ENCODE data around the gene SLC2A3. TPM values are rescaled to one million over a fixed set of nuclear protein-coding genes. Genes with fewer than 3 reads are reported as not detected.
"Not testable (repeated sequence)": the region's sequence is repeated elsewhere in the genome, so short reads cannot be mapped to it uniquely, and the experiment has no call there.

The SLC2A3 gene
- total RNA-seq, 2 donors from 2014 or later: 312 to 509 TPM

DNA sequence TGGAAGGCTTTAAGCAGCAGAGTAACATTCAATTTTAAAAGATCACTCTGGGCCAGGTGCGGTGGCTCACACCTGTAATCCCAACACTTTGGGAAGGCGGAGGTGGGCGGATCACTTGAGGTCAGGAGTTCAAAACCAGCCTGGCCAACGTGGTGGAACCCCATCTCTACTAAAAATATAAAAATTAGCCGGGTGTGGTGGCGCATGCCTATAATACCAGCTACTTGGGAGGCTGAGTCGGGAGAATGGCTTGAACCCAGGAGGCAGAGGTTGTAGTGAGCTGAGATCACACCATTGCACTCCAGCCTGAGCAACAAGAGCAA is 17.8 kb downstream of the SLC2A3 start:
- Mint-ChIP-seq H3K36me3 (ENCODE audit: insufficient read depth in 2 of 2) (peaks cover 5 to 34% of the 10 kb centered on the region in 2 donors), H3K27ac (peak overlapping the region; percentile 94), H3K4me1 (ENCODE audit: low read depth) (peaks cover 50% of the 10 kb centered on the region)
- ATAC-seq (replicated peaks in 1 of 2); H3K4me3 Mint-ChIP-seq; H3K9me3 Mint-ChIP-seq; DNase-seq; H3K27me3 Mint-ChIP-seq (ENCODE audit: low read depth): not testable (repeated sequence)

DNA sequence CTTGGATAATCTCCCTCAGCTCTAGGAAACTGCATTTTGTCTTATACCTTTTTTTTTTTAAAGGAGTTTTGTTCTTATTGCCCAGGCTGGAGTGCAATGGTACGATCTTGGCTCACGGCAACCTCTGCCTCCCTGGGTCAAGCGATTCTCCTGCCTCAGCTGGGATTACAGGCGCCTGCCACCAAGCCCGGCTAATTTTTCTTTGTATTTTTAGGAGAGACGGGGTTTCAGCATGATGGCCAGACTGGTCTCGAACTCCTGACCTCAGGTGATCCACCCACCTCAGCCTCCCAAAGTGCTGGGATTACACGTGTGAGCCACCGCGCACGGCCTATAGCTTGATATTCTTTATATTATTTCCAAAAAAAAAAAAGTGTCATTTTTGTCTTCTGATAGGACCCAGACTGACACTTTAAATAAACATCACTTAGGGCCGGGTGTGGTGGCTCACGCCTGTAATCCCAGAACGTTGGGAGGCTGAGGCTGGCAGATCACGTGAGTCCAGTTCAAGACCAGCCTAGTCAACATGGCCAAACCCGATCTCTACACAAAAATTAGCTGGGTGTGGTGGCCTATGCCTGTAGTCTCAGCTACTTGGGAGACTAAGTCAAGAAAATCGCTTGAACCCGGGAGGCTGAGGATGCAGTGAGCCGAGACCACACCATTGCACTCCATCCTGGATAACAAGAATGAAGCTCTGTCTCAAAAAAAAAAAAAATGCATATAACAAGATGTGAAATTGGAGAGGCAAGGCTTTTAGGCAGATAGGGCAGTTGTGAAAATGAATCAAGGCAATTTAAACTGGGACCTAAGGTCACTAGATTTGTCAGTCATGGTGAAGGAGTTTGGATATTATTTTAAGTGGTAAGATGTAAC is 18.4 kb downstream of the SLC2A3 start:
- H3K27ac Mint-ChIP-seq: peak overlapping the region; percentile 40
- H3K27me3 Mint-ChIP-seq (ENCODE audit: low read depth): no peaks in the 10 kb centered on the region
- no peak overlapping the region for H3K4me3 Mint-ChIP-seq
- ATAC-seq (replicated peaks in 1 of 2): no peak
- DNase-seq: no peak
- peaks cover 50% of the 10 kb centered on the region for H3K4me1 Mint-ChIP-seq (ENCODE audit: low read depth)
- peaks cover 4 to 30% of the 10 kb centered on the region in 2 donors for H3K36me3 Mint-ChIP-seq (ENCODE audit: insufficient read depth in 2 of 2)
- no peaks in the 10 kb centered on the region for H3K9me3 Mint-ChIP-seq

DNA sequence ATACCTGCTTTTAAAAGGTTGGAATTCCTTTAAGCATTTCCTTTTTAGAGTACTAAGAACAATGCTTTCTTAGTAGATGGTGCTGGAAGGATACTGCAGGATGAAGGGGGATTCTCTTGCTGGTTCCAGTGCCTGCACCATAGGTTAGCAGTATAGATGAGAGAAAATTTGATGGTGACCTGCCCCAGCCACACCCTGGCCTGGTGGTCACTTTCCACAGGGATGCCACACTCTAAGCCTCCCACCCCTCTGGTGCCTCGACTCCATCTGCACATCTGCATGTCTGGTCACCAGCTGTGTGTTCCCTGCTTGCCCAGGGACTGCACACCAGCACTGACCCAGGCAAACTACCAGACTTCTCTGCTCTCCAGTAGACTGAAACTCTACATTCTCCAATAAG is 19.1 kb downstream of the SLC2A3 start:
- peaks cover 2 to 25% of the 10 kb centered on the region in 2 donors for H3K36me3 Mint-ChIP-seq (ENCODE audit: insufficient read depth in 2 of 2)
- no peak for DNase-seq
- H3K27me3 Mint-ChIP-seq (ENCODE audit: low read depth): no peaks in the 10 kb centered on the region
- H3K4me3 Mint-ChIP-seq: peak overlapping the region; percentile 30 to 32
- peak overlapping the region; percentile 40 for H3K27ac Mint-ChIP-seq
- ATAC-seq (replicated peaks in 1 of 2): peak in 1 of 2 donors; percentile 23
- peaks cover 46% of the 10 kb centered on the region for H3K4me1 Mint-ChIP-seq (ENCODE audit: low read depth)
- no peaks in the 10 kb centered on the region for H3K9me3 Mint-ChIP-seq

DNA sequence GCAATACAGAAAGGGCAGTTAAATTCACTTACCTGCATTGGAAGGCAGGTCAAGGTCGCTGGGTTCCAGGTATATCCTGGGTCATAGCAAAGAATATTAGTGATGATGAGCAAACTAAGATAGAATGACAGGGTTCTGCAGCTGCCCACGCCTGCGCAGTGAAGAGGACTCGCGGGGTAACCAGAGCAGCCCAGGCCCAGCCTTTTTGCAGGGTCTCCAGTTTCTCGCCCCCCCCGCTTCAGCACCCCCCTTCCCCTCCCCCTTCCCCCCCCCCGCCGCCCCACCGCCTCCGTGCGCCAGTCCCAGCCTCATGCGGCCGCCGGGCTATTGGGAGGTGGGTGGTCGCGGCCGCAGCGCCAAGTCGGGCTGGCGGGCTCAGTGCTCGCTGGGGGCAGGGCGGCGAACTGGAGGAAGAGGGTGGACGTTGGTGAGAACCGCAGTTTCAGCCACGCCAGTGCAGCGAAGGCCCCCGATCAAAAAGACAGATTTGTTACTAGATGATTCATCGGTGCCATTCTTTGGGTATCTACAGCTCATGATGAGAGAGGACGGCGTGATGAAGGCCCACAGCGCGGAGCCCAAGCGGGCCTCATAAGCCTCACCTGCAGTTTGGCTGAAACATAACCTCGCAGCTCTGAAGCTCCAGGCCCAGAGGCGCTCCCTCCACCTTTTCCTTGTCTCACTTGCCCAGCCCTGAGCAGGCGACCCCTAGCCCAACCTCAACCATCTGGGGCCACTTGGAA is 20.2 kb downstream of the SLC2A3 start:
- Mint-ChIP-seq H3K27me3 (ENCODE audit: low read depth) (no peaks in the 10 kb centered on the region), H3K36me3 (ENCODE audit: insufficient read depth in 2 of 2) (peaks cover 0 to 18% of the 10 kb centered on the region in 2 donors), H3K27ac (no peak overlapping the region), H3K9me3 (no peaks in the 10 kb centered on the region), H3K4me1 (ENCODE audit: low read depth) (peaks cover 38% of the 10 kb centered on the region), H3K4me3 (peak overlapping the region in 1 of 2 donors; percentile 32)
- DNase-seq (peak; percentile 29 to 56), ATAC-seq (replicated peaks in 1 of 2) (peak; percentile 50 to 71)

DNA sequence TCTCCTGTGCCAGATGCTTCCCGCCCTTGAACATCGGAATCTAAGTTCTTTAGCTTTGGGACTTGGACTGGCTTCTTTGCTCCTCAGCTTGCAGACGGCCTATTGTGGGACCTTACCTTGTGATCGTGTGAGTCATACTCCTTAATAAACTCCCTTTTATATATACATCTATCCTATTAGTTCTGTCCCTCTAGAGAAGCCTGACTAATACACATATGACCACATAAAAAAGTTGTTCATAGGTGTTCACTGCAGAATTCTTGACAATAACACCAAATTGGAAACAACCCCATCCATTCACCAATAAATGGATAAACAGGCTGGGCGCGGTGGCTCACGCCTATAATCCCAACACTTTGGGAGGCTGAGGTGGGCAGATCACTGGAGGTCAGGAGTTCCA is 25.9 kb downstream of the SLC2A3 start:
- DNase-seq; H3K4me3 Mint-ChIP-seq; ATAC-seq (replicated peaks in 1 of 2); H3K36me3 Mint-ChIP-seq (ENCODE audit: insufficient read depth in 2 of 2); H3K4me1 Mint-ChIP-seq (ENCODE audit: low read depth); H3K9me3 Mint-ChIP-seq; H3K27me3 Mint-ChIP-seq (ENCODE audit: low read depth); H3K27ac Mint-ChIP-seq: not testable (repeated sequence)

DNA sequence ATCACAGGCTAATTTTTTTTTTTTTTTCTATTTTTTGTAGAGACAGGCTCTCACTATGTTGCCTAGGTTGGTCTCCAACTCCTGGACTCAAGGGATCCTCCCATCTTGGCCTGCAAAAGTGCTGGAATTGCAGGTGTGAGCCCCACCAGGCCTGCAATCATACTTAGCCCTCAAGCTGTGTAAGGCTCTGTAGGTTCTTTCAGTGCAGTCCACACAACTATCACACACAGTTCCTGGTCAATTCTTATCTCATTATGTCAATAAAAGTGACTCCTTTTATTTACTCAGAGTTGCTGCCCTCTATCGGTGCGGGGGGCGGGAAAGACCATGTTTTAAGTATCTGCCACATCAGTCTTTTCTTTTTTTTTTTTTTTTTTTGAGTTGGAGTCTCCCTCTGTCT is 29.0 kb downstream of the SLC2A3 start:
- H3K9me3 Mint-ChIP-seq: no peaks in the 10 kb centered on the region
- no peak overlapping the region for H3K4me3 Mint-ChIP-seq
- H3K36me3 Mint-ChIP-seq (ENCODE audit: insufficient read depth in 2 of 2): no peaks in the 10 kb centered on the region
- H3K27ac Mint-ChIP-seq: no peak overlapping the region
- H3K27me3 Mint-ChIP-seq (ENCODE audit: low read depth): no peaks in the 10 kb centered on the region
- no peaks in the 10 kb centered on the region for H3K4me1 Mint-ChIP-seq (ENCODE audit: low read depth)
- ATAC-seq (replicated peaks in 1 of 2): peak; percentile 14 to 15
- peak in 1 of 2 donors; percentile 29 for DNase-seq

DNA sequence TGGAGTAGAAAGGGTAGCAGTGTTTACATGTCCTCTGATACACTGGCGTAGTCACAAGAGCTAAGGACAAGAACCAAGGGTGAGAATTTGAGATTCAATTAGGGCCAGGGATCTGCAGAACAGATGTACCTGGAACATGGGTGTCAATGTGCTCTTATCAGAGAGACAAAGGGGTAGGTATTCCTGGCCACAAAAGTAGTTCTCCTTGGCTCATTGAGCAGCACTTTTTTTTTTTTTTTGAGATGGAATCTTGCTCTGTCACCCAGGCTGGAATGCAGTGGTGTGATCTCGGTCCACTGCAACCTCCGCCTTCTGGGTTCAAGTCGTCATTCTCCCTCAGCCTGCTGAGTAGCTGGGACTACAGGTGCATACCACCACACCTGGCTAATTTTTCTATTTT is 29.7 kb downstream of the SLC2A3 start:
- H3K9me3 Mint-ChIP-seq; H3K4me1 Mint-ChIP-seq (ENCODE audit: low read depth); H3K27ac Mint-ChIP-seq: not testable (repeated sequence)

DNA sequence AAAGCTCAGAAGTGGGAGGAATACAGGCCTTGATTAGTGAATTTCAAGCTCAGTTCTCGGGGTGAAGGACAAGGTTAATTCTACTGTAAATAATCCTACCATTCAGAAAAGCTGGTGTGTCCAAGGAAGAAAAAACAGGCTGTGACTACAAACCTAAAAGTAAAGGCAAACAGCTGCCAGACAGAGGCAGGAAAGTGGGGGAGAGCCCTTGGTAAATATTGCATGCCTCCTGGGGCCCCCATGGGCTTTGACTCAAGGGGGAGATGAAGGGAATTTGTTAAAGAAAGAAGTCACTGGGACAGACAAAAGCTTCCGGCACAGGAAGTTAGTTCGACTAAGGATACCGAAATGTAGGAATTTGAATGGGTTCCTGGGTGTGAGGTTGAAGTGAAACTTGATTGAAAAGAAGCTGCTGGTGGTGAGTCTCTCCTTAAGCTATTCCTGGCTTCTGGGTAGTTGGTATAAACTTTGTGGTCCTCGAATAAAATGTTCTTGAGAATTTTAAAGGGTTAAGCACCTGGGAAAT is 30.3 kb downstream of the SLC2A3 start:
- H3K27ac Mint-ChIP-seq; H3K4me1 Mint-ChIP-seq (ENCODE audit: low read depth); DNase-seq; H3K27me3 Mint-ChIP-seq (ENCODE audit: low read depth); H3K4me3 Mint-ChIP-seq; H3K9me3 Mint-ChIP-seq; ATAC-seq (replicated peaks in 1 of 2); H3K36me3 Mint-ChIP-seq (ENCODE audit: insufficient read depth in 2 of 2): not testable (repeated sequence)

More for the DNA sequence above, 29.7 kb downstream of the SLC2A3 start:
- not testable (repeated sequence) for DNase-seq; H3K27me3 Mint-ChIP-seq (ENCODE audit: low read depth); H3K4me3 Mint-ChIP-seq; H3K36me3 Mint-ChIP-seq (ENCODE audit: insufficient read depth in 2 of 2); ATAC-seq (replicated peaks in 1 of 2)

DNA sequence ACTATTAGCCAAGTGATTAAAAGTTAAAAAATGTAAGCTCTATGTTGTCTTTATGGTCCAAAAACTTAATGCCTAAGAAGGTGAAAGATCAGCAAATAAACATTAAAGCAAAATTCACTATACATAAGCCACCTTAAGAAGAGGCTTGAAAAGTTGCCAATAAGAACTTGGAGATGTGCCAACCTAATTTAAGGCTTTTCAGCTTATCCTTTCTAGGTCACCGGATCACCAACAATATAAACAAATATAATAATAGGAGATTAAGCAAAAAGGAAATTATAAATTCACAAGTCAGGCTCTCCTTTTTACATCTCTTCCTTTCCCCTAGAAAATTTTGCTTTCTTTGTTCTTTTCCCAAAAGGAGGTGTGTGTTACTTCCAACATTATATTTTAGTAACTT is 30.9 kb downstream of the SLC2A3 start:
- H3K4me3 Mint-ChIP-seq: no peak overlapping the region
- H3K27me3 Mint-ChIP-seq (ENCODE audit: low read depth): no peaks in the 10 kb centered on the region
- ATAC-seq (replicated peaks in 1 of 2) (no peak), DNase-seq (no peak)
- H3K4me1 Mint-ChIP-seq (ENCODE audit: low read depth): no peaks in the 10 kb centered on the region
- H3K36me3 Mint-ChIP-seq (ENCODE audit: insufficient read depth in 2 of 2): no peaks in the 10 kb centered on the region
- H3K27ac Mint-ChIP-seq: no peak overlapping the region
- no peaks in the 10 kb centered on the region for H3K9me3 Mint-ChIP-seq

DNA sequence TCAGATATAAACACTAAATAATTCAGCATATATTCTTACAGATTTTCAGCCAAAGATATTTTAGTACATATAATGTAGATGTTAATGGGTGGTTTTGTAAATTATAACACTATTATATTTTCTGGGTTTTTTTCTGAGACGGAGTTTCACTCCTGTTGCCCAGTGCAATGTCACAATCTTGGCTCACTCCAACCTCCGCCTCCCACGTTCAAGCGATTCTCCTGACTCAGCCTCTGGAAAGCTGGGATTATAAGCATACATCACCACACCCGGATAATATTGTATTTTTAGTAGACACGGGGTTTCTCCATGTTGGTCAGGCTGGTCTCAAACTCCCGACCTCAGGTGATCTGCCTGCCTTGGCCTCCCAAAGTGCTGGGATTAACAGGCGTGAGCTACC is 33.6 kb downstream of the SLC2A3 start:
- H3K4me1 Mint-ChIP-seq (ENCODE audit: low read depth); H3K9me3 Mint-ChIP-seq; H3K27me3 Mint-ChIP-seq (ENCODE audit: low read depth); ATAC-seq (replicated peaks in 1 of 2); H3K4me3 Mint-ChIP-seq; H3K27ac Mint-ChIP-seq; DNase-seq; H3K36me3 Mint-ChIP-seq (ENCODE audit: insufficient read depth in 2 of 2): not testable (repeated sequence)

DNA sequence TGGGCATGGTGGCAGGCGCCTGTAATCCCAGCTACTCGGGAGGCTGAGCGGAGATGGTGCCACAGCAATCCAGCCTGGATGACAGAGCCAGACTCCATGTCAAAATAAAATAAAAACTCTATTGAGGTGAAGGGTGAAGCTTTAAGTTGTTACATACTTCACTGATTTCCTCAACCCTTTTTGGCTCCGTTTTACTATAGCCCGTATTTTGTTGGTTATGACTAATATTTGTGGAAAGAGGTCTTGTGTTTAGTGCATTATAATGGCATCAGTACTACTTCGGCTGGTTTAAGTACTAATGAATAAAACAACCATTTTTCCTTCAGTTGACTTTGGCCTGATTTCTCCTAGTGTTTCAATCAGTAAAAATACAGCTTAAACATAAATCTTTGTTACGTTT is 36.2 kb downstream of the SLC2A3 start:
- Mint-ChIP-seq H3K27ac (no peak overlapping the region), H3K9me3 (no peaks in the 10 kb centered on the region), H3K36me3 (ENCODE audit: insufficient read depth in 2 of 2) (no peaks in the 10 kb centered on the region), H3K4me1 (ENCODE audit: low read depth) (no peaks in the 10 kb centered on the region), H3K27me3 (ENCODE audit: low read depth) (no peaks in the 10 kb centered on the region), H3K4me3 (no peak overlapping the region)
- no peak for ATAC-seq (replicated peaks in 1 of 2)
- DNase-seq: no peak

DNA sequence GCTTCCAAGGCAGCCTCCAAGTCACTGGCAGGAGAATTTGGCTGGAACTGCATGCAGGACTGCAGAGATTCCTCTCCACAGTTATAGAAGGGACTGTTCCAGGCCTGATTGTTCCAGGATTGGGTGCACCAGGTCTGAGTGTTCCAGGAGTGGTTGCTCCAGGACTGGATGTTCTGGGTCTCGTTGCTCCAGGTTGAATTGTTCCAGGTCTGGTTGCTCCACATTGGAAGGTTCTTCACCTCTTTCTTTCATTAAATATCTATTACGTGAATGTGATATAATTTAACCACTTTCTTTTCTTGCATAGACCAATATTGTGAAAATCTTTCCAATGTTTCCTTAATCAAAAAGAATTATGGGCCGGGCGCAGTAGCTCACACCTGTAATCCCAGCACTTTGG is 39.3 kb downstream of the SLC2A3 start:
- H3K27me3 Mint-ChIP-seq (ENCODE audit: low read depth); ATAC-seq (replicated peaks in 1 of 2); DNase-seq; H3K27ac Mint-ChIP-seq; H3K4me3 Mint-ChIP-seq; H3K9me3 Mint-ChIP-seq; H3K4me1 Mint-ChIP-seq (ENCODE audit: low read depth); H3K36me3 Mint-ChIP-seq (ENCODE audit: insufficient read depth in 2 of 2): not testable (repeated sequence)

DNA sequence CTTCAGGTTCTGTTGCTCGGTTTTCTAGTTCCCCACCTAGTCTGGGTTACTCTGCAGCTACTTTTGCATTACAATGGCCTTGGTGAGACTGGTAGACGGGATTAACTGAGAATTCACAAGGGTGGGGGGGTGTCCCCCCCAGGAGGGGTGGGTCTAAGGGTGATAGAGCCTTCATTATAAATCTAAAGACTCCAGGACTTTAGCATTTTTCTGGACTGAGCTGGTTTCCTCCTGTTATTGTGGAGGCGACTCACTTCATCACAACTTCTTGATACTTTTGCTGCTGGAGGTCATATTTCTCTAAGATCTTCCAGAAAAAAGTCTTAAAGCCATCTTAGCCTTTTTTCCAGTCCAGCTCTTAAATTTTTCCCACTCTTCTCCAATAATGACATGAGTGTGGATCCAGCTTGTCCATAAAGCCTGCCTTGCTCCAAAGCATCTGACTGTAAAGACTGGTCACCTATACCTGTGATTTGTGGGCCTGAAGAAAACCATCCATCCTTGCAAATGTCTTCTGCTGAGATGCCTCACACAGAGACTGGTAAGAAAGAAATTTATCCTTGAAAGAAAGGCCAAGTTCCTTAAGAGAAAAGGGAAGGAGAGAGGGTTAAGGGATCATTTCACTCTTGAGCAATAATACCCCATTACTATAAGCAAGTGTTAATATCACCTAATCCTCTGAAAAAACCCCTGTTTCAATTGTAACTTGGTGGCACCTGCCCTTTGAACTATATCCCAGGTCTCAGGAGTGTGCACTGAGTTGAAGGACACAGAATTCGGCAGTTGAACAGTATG is 43.6 kb downstream of the SLC2A3 start:
- Mint-ChIP-seq H3K27ac (no peak overlapping the region), H3K36me3 (ENCODE audit: insufficient read depth in 2 of 2) (no peaks in the 10 kb centered on the region), H3K4me1 (ENCODE audit: low read depth) (no peaks in the 10 kb centered on the region), H3K4me3 (no peak overlapping the region), H3K27me3 (ENCODE audit: low read depth) (peaks cover 4% of the 10 kb centered on the region), H3K9me3 (no peaks in the 10 kb centered on the region)
- ATAC-seq (replicated peaks in 1 of 2): no peak
- DNase-seq: no peak

All from activated T-cell treated with anti-CD3 and anti-CD28 coated beads, Interleukin-2, amount 50 U/mL, for 72 hours (primary cell).